Endometrial microvascular endothelial cells (primary cell): ENCODE results near the gene DHRSX. TPM values are rescaled to one million over a fixed set of nuclear protein-coding genes. Genes with fewer than 3 reads are reported as not detected.
"Not testable (repeated sequence)": the region's sequence is repeated elsewhere in the genome, so short reads cannot be mapped to it uniquely, and the experiment has no call there.

Experiments
- in situ Hi-C: cut with HindIII; loops from 2 replicates; pipeline ENCODE4 v1.10.0; 2017; ENCODE audit warnings: low sequenced_read_pairs, low pct_unique_long_range_greater_than_20kb; ENCODE audit errors: inconsistent ontology term
- total RNA-seq: library from RNA; depleted of rRNA; stranded (reverse); fragments of >200 nt; gene quantifications from one replicate; pipeline ENCODE4 v1.2.3, GENCODE V29; 2015; ENCODE audit errors: inconsistent ontology term

DHRSX gene
- total RNA-seq, 1 donor from 2014 or later = 13.8 TPM

GRCh38 chrX:2264179-2265030 lies 236.4 kb downstream of the DHRSX start:
- in situ Hi-C loops = no loop called here

DNA sequence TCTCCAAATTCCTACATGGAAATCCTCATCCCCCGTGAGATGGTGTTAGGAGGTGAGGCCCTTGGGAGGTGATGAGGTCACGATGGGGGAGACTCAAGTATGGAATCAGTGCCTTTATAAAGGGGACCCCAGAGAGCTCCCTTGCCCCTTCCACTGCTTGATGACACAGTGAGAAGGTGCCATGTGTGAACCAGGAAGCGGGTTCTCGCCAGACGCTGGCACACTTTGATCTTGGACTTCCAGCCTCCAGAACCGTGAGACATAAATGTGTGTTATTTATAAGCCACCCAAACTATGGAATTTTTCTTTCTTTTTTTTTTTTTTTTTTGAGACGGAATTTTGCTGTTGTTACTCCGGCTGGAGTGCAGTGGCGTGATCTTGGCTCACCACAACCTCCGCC lies 237.6 kb downstream of the DHRSX start:
- in situ Hi-C loops = no loop called here

GRCh38 chrX:2262668-2263055 lies 238.1 kb downstream of the DHRSX start:
- in situ Hi-C loops = no loop called here

- in situ Hi-C loops = no loop called here
Observed at GRCh38 chrX:2261831-2262667, 238.7 kb downstream of the DHRSX start.

- in situ Hi-C loops = no loop called here
Observed at GRCh38 chrX:2252331-2253065, 248.3 kb downstream of the DHRSX start.

DNA sequence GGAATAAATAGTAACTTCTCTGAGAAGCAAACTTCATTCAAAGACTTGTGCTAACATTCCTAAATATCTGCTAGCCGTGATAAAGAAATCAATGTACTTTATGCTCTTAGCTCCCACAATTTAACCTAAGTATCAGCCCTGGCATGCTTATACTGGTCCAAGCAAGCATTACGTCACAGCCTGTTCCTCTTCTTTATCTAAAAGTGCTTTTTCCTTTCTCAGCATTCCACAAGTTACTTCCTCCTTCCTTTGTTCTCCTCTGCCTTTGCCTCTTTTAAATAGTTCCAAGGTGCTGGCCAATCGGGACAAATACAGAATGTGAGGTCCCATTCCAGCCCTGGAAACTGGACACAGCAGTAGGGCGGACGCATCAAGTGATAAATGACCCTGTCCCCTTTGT lies 249.6 kb downstream of the DHRSX start:
- in situ Hi-C loops = no loop called here

GRCh38 chrX:2243913-2244460 lies 256.8 kb downstream of the DHRSX start:
- in situ Hi-C loops = no loop called here

GRCh38 chrX:2242980-2243379 lies 257.8 kb downstream of the DHRSX start:
- in situ Hi-C loops = no loop called here

DNA sequence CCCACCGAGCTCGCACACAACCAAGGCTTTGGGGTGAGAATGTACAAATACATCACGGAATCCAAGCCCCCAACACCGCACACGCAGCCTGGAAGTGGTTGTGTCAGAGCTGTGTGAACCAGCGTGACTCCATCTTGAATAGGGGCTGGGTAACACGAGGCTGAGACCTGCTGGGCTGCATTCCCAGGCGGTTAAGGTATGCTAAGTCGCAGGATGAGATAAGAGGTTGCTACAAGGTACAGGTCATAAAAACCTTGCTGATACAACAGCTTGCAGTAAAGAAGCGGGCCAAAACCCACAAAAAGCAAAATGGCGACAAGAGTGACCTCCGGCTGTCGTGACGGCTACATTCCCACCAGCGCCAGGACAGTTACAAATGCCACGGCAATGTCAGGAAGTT lies 258.4 kb downstream of the DHRSX start:
- in situ Hi-C loops = no loop called here

- in situ Hi-C loops = not testable (repeated sequence)
Observed at GRCh38 chrX:2241496-2241895, 259.3 kb downstream of the DHRSX start.

DNA sequence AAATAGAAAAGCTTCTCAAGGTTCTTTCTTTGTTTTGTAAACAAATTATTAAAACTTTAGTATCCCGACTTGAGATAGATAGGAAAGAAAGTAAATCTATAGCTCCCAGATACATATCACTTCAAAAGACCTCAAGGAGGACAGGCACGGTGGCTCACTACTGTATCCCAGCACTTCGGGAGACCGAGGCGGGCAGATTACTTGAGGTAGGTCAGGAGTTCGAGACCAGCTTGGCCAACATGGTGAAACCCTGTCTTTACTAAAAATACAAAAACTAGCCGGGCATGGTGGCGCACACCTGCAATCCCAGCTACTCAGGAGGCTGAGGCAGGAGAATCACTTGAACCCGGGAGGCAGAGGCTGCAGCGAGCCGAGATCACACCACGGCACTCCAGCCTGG lies 260.0 kb downstream of the DHRSX start:
- in situ Hi-C loops = not testable (repeated sequence)

DNA sequence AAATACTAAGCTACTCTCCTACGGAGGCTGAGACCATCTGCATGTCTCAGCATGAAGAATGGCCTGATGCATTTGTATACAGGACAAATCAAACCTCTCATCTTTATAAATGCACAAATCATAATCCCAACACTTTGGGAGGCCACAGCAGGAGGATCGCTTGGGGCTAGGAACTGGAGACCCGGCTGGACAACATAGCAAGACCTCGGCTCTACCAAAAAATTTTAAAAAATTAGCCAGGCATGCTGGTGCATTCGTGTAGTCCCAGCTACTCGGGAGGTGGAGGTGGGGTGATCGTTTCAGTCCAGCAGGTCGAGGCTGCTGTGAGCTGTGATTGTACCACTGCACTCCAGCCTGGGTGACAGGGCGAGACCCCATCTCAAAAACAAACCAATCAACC lies 262.8 kb downstream of the DHRSX start:
- in situ Hi-C loops = no loop called here

GRCh38 chrX:2231570-2232192 lies 269.1 kb downstream of the DHRSX start:
- in situ Hi-C loops = no loop called here

DNA sequence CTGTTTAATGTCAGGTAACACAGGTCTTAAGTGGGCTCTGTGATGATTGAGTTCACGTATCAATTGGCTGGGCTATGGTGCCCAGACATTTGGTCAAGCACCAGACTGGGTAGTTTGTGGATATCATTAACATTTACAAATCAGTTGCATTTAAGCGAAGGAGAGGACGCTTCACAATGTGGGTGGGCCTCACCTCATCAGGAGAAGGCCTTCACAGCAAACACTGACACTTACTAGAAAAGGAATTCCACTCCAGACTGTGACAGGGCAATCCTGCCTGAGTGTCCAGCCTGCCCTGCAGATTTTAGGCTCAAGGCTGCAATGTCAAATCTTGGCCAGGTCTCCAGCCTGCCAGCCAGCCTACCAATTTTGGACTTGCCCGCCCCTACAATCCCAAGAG lies 270.3 kb downstream of the DHRSX start:
- in situ Hi-C loops = no loop called here

GRCh38 chrX:2228536-2228935 lies 272.2 kb downstream of the DHRSX start:
- in situ Hi-C loops = no loop called here

GRCh38 chrX:2226906-2227656 lies 273.7 kb downstream of the DHRSX start:
- in situ Hi-C loops = no loop called here

GRCh38 chrX:2226182-2226581 lies 274.6 kb downstream of the DHRSX start:
- in situ Hi-C loops = no loop called here

DNA sequence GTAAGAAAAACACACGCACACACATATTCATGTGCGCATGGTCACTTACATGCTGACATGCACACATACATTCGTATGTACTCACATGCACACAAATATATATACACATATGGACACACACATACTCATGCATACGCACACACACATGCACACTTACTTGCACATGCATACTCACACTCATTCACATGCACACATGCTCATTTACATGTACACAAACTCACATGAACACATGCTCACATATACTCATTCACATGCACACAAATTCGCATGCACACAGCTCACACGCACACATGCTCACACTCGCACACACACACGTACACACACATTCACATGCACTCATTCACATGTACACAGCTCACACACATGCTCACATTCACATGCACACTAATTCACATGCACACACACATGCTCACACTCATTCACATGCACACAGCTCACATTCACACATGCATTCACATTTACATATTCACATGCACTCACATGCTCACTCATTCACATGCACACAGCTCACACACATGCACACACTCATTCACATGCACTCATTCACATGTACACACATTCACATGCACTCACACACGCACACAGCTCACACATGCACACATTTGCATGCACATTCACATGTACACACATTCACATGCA lies 276.1 kb downstream of the DHRSX start:
- in situ Hi-C loops = no loop called here
